OCI-LY1 (cell line): ENCODE data around the gene CLASP2.

Experiments used
- H2AFZ ChIP-seq: fragments of 200-600 bp; sonication (generic), shearing (Covaris generic); 2 replicates; pipeline ENCODE4 v1.6.0; 2014; ENCODE audit warnings: antibody characterized with exemption, mild to moderate bottlenecking, low read length
- H3F3A ChIP-seq: fragments of 200-600 bp; sonication (generic), shearing (Covaris generic); 2 replicates; pipeline ENCODE4 v1.6.0; 2014; ENCODE audit warnings: mild to moderate bottlenecking, antibody characterized with exemption, low read length, moderate library complexity; ENCODE audit not compliant: insufficient read depth
- H3K27ac ChIP-seq: fragments of 200-600 bp; sonication (generic); 2 replicates; pipeline ENCODE4 v1.5.1; 2014; ENCODE audit warnings: low read length, mixed run types, mild to moderate bottlenecking, low read depth; ENCODE audit not compliant: poor library complexity, severe bottlenecking
- H3K27me3 ChIP-seq: fragments of 200-600 bp; sonication (generic); 2 replicates; pipeline ENCODE4 v1.6.0; 2014; ENCODE audit warnings: antibody characterized with exemption, mild to moderate bottlenecking, low read length, moderate library complexity; ENCODE audit not compliant: insufficient read depth
- H3K36me3 ChIP-seq: fragments of 200-600 bp; sonication (generic); 2 replicates; pipeline ENCODE4 v1.6.1; 2014; ENCODE audit warnings: mild to moderate bottlenecking, antibody characterized with exemption, low read length, moderate library complexity, mixed read lengths; ENCODE audit not compliant: insufficient read depth
- H3K4me1 ChIP-seq: fragments of 200-600 bp; sonication (generic); 2 replicates; pipeline ENCODE4 v1.5.1; 2014; ENCODE audit warnings: mild to moderate bottlenecking, low read length, moderate library complexity; ENCODE audit not compliant: insufficient read depth, severe bottlenecking
- H3K4me2 ChIP-seq: fragments of 200-600 bp; sonication (generic), shearing (Covaris generic); 2 replicates; pipeline ENCODE4 v1.6.1; 2014; ENCODE audit warnings: low read length
- H3K4me3 ChIP-seq: fragments of 200-600 bp; sonication (generic); 2 replicates; pipeline ENCODE4 v1.5.1; 2014; ENCODE audit warnings: low read length, low read depth, mild to moderate bottlenecking, mixed read lengths; ENCODE audit not compliant: poor library complexity, severe bottlenecking
- H3K79me2 ChIP-seq: fragments of 200-600 bp; shearing (Covaris generic); 2 replicates; pipeline ENCODE4 v1.6.1; 2016; ENCODE audit warnings: mixed run types, low read length, mixed read lengths; ENCODE audit not compliant: insufficient read depth
- H3K9ac ChIP-seq: fragments of 200-600 bp; sonication (generic), shearing (Covaris generic); 2 replicates; pipeline ENCODE4 v1.6.1; 2014; ENCODE audit warnings: mild to moderate bottlenecking, low read length, mixed read lengths
- H3K9me2 ChIP-seq: fragments of 200-600 bp; sonication (generic), shearing (Covaris generic); 2 replicates; pipeline ENCODE4 v1.6.1; 2014; ENCODE audit warnings: low read depth, mild to moderate bottlenecking, low read length, mixed read lengths
- H3K9me3 ChIP-seq: fragments of 200-600 bp; shearing (Covaris generic); 2 replicates; pipeline ENCODE4 v1.6.1; 2014; ENCODE audit warnings: low read length, mixed read lengths
- H4K20me1 ChIP-seq: fragments of 200-600 bp; sonication (generic), shearing (Covaris generic); 2 replicates; pipeline ENCODE4 v1.6.0; 2016; ENCODE audit warnings: mild to moderate bottlenecking, low read length; ENCODE audit not compliant: insufficient read depth
- EZH2 ChIP-seq: fragments of 200-600 bp; sonication (generic), shearing (Covaris generic); IDR thresholded peaks from 2 replicates; pipeline ENCODE4 v1.8.0; 2017; ENCODE audit warnings: borderline replicate concordance, mixed run types, mild to moderate bottlenecking, antibody characterized with exemption, low read length, moderate library complexity, mixed read lengths
- TF ChIP-seq, protein P1 (sequence below): fragments of 200-600 bp; sonication (generic), shearing (Covaris generic); IDR thresholded peaks from 2 replicates; pipeline ENCODE4 v1.5.1; 2017; ENCODE audit warnings: mild to moderate bottlenecking, antibody characterized with exemption, low read length, moderate library complexity, mixed read lengths

The CLASP2 gene

DNA sequence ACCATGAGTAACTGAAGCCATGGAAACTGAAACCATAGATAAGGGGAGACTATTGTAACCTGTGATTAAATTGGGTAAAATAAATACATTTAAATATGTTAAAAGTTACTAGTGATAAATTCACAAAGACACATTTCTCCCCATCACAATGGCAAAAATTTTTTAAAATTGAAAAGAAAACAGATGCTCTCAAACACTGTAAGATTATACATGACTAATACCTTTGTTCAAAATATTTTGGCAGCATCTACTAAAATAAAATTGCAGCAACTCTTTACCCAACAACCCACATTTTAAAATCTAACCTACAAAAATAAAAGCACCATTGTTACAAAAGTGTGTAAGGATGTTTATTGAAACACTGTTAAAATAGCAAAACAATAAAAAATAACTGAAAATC is 93.3 kb downstream of the CLASP2 start:
- H3K79me2 ChIP-seq, result no peaks in the 10 kb centered on the region
- no peak for TF ChIP-seq EZH2
- TF ChIP-seq, protein P1, sequence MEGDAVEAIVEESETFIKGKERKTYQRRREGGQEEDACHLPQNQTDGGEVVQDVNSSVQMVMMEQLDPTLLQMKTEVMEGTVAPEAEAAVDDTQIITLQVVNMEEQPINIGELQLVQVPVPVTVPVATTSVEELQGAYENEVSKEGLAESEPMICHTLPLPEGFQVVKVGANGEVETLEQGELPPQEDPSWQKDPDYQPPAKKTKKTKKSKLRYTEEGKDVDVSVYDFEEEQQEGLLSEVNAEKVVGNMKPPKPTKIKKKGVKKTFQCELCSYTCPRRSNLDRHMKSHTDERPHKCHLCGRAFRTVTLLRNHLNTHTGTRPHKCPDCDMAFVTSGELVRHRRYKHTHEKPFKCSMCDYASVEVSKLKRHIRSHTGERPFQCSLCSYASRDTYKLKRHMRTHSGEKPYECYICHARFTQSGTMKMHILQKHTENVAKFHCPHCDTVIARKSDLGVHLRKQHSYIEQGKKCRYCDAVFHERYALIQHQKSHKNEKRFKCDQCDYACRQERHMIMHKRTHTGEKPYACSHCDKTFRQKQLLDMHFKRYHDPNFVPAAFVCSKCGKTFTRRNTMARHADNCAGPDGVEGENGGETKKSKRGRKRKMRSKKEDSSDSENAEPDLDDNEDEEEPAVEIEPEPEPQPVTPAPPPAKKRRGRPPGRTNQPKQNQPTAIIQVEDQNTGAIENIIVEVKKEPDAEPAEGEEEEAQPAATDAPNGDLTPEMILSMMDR, result no peak
- H4K20me1 ChIP-seq, result no peaks in the 10 kb centered on the region
- H3K4me3 ChIP-seq, result no peak overlapping the region
- peaks cover 23% of the 10 kb centered on the region; the same call in 1 of the 2 replicates for H3K36me3 ChIP-seq
- no peaks in the 10 kb centered on the region for H3F3A ChIP-seq
- H3K9me2 ChIP-seq, result no peaks in the 10 kb centered on the region
- no peaks in the 10 kb centered on the region for H3K27me3 ChIP-seq
- H3K4me2 ChIP-seq, result no peak overlapping the region
- H3K9me3 ChIP-seq, result no peaks in the 10 kb centered on the region
- H3K9ac ChIP-seq, result no peak overlapping the region
- H2AFZ ChIP-seq, result no peak overlapping the region
- H3K4me1 ChIP-seq, result no peaks in the 10 kb centered on the region
- H3K27ac ChIP-seq, result no peak overlapping the region

DNA sequence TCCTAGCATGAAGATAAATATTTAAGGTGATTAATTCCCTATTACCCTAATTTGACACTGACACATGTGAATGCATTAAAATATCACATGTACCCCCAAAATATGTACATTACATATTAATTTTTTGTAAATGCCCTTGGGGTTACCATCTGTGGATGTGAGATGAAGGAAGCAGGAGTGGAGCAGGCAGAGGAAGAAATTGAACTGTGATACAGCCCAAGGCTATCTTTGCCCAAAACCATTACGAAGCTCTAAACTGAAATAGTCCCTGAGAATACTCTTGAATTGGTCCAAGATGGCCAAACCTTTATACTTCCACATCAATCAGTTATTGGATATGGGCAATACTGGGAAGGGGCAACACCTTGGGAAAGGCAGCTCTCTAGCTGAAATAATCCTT is 105.0 kb downstream of the CLASP2 start:
- no peak overlapping the region for H3K4me3 ChIP-seq
- TF ChIP-seq, protein P1, result no peak
- no peak for TF ChIP-seq EZH2
- no peak overlapping the region for H3K9ac ChIP-seq
- no peak overlapping the region for H3K4me2 ChIP-seq
- H4K20me1 ChIP-seq, result no peaks in the 10 kb centered on the region
- no peaks in the 10 kb centered on the region for H3K79me2 ChIP-seq
- peaks cover 4% of the 10 kb centered on the region; the same call in 1 of the 2 replicates for H3K36me3 ChIP-seq
- H3F3A ChIP-seq, result no peaks in the 10 kb centered on the region
- no peak overlapping the region for H2AFZ ChIP-seq
- no peaks in the 10 kb centered on the region for H3K9me2 ChIP-seq
- no peaks in the 10 kb centered on the region for H3K9me3 ChIP-seq
- H3K27ac ChIP-seq, result no peak overlapping the region
- no peaks in the 10 kb centered on the region for H3K4me1 ChIP-seq
- no peaks in the 10 kb centered on the region for H3K27me3 ChIP-seq

DNA sequence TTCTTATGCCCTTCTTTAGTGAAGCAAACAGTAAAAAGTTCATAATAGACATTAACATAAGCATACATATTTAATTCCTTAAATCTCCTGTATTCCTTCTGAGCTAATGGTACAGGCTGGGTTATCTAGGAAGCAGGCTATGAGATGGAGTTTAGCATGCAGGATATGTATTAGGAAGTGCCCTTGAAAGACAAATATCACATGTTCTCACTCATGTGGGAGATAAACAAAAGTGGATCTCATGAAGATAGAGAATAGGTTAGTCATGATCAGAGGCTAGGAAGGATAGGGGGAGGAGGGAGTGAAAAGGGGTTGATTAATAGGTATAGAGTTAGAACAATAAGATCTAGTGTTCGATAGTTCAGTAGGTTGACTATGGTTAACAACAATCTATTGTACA is 105.4 kb downstream of the CLASP2 start:
- no peaks in the 10 kb centered on the region for H3K9me2 ChIP-seq
- no peaks in the 10 kb centered on the region for H3K4me1 ChIP-seq
- H3K79me2 ChIP-seq, result no peaks in the 10 kb centered on the region
- no peak overlapping the region for H3K27ac ChIP-seq
- peaks cover 4% of the 10 kb centered on the region; the same call in 1 of the 2 replicates for H3K36me3 ChIP-seq
- TF ChIP-seq, protein P1, result no peak
- TF ChIP-seq EZH2, result no peak
- H2AFZ ChIP-seq, result no peak overlapping the region
- H3K9me3 ChIP-seq, result no peaks in the 10 kb centered on the region
- no peaks in the 10 kb centered on the region for H3K27me3 ChIP-seq
- no peaks in the 10 kb centered on the region for H3F3A ChIP-seq
- H3K9ac ChIP-seq, result no peak overlapping the region
- H3K4me2 ChIP-seq, result no peak overlapping the region
- no peak overlapping the region for H3K4me3 ChIP-seq
- no peaks in the 10 kb centered on the region for H4K20me1 ChIP-seq
